Vagina (tissue), 2 donors: ENCODE measurements around the gene PPDPF.

ENCODE experiments used
- CTCF ChIP-seq, 3 experiments: fragments of 450-650 bp in 2 of 3; fragments of 200-600 bp in 1 of 3; sonication (generic) in 1 of 3; IDR thresholded peaks; one replicate each; pipeline ENCODE4 v1.5.1; 2017 to 2019; ENCODE audit warnings: antibody characterized with exemption in 3 of 3, mild to moderate bottlenecking in 2 of 3, moderate library complexity in 2 of 3
- POLR2A ChIP-seq, 2 donors: fragments of 450-650 bp; IDR thresholded peaks; one replicate each; pipeline ENCODE4 v1.6.1; 2017; ENCODE audit warnings: antibody characterized with exemption in 2 of 2, mild to moderate bottlenecking in 2 of 2, moderate library complexity in 2 of 2

- TF ChIP-seq POLR2A (IDR thresholded peaks at IDR 0.05) = no peak
- no peak for TF ChIP-seq CTCF (IDR thresholded peaks at IDR 0.05)
These were observed 42.8 kb downstream of the PPDPF start for GRCh38 chr20:63563225-63563935.
